HEK293 (cell line): ENCODE data around the gene ARL3.

ENCODE experiments used
- CTCF ChIA-PET: fragments of 350-600 bp; formaldehyde crosslinking; extraction: SDS; loops from one replicate; lab custom pipeline; 2021; ENCODE audit warnings: antibody characterized with exemption; lab: Yijun Ruan, JAX
- POLR2A ChIA-PET: fragments of 300-600 bp; formaldehyde crosslinking; extraction: SDS; loops from one replicate; lab custom pipeline; 2020; ENCODE audit warnings: antibody characterized with exemption, inconsistent platforms; lab: Yijun Ruan, JAX
- H3K27ac ChIP-seq: fragments of 200-500 bp; sonication (Bioruptor generic); 2 replicates; pipeline ENCODE4 v1.5.1; 2014; ENCODE audit warnings: low read depth, low read length, control low read depth, inconsistent platforms; ENCODE audit errors: extremely low read depth
- H3K36me3 ChIP-seq, 2 experiments: fragments of 200-500 bp in 1 of 2; sonication (Bioruptor generic) in 1 of 2; 1 replicate in 1 of 2; 2 replicates in 1 of 2; pipeline ENCODE4 v1.5.1; 2014 to 2017; ENCODE audit warnings: inconsistent platforms in 2 of 2, low read length in 2 of 2; ENCODE audit not compliant: control insufficient read depth in 2 of 2, insufficient read depth in 1 of 2
- H3K4me1 ChIP-seq: fragments of 200-500 bp; sonication (Bioruptor generic); 2 replicates; pipeline ENCODE4 v1.5.1; 2014; ENCODE audit warnings: mild to moderate bottlenecking, low read length, inconsistent platforms; ENCODE audit not compliant: control insufficient read depth, insufficient read depth
- H3K4me3 ChIP-seq: 2 replicates; pipeline ENCODE4 v1.5.1; 2011; ENCODE audit warnings: low read depth, mild to moderate bottlenecking, control low read depth, low read length, moderate library complexity
- H3K9me3 ChIP-seq: fragments of 200-500 bp; sonication (Bioruptor generic); 2 replicates; pipeline ENCODE4 v1.5.1; 2014; ENCODE audit warnings: low read depth, low read length, inconsistent platforms; ENCODE audit not compliant: control insufficient read depth, insufficient read depth
- FEZF1 ChIP-seq: fragments of 450-650 bp; formaldehyde crosslinking; IDR thresholded peaks from 2 replicates; pipeline ENCODE4 v1.5.1; 2016; ENCODE audit warnings: missing biosample characterization, missing genetic modification characterization
- GLIS2 ChIP-seq: fragments of 450-650 bp; formaldehyde crosslinking; IDR thresholded peaks from 2 replicates; pipeline ENCODE4 v1.5.1; 2016; ENCODE audit warnings: missing biosample characterization, missing genetic modification characterization
- OSR2 ChIP-seq: fragments of 450-650 bp; formaldehyde crosslinking; IDR thresholded peaks from 2 replicates; pipeline ENCODE4 v1.5.1; 2016; ENCODE audit warnings: missing biosample characterization, missing genetic modification characterization
- ZBTB17 ChIP-seq: fragments of 450-650 bp; formaldehyde crosslinking; IDR thresholded peaks from 2 replicates; pipeline ENCODE4 v1.5.1; 2016; ENCODE audit warnings: missing biosample characterization, missing genetic modification characterization
- ZFP69B ChIP-seq: fragments of 450-650 bp; formaldehyde crosslinking; IDR thresholded peaks from 2 replicates; pipeline ENCODE4 v1.5.1; 2016; ENCODE audit warnings: missing biosample characterization, missing genetic modification characterization
- ZNF146 ChIP-seq: fragments of 450-650 bp; formaldehyde crosslinking; IDR thresholded peaks from 2 replicates; pipeline ENCODE4 v1.5.1; 2016; ENCODE audit warnings: missing biosample characterization, missing genetic modification characterization
- ZNF214 ChIP-seq: fragments of 450-650 bp; formaldehyde crosslinking; IDR thresholded peaks from 2 replicates; pipeline ENCODE4 v1.5.1; 2017; ENCODE audit warnings: missing biosample characterization, mild to moderate bottlenecking, missing genetic modification characterization, borderline replicate concordance
- ZNF239 ChIP-seq: fragments of 450-650 bp; formaldehyde crosslinking; IDR thresholded peaks from 2 replicates; pipeline ENCODE4 v1.5.1; 2016; ENCODE audit warnings: missing biosample characterization, missing genetic modification characterization
- ZNF24 ChIP-seq: fragments of 450-650 bp; formaldehyde crosslinking; IDR thresholded peaks from 2 replicates; pipeline ENCODE4 v1.5.1; 2016; ENCODE audit warnings: missing biosample characterization, missing genetic modification characterization
- ZNF311 ChIP-seq: fragments of 450-650 bp; formaldehyde crosslinking; IDR thresholded peaks from 2 replicates; pipeline ENCODE4 v1.5.1; 2017; ENCODE audit warnings: missing biosample characterization, missing genetic modification characterization, borderline replicate concordance
- ZNF324 ChIP-seq: fragments of 450-650 bp; formaldehyde crosslinking; IDR thresholded peaks from 2 replicates; pipeline ENCODE4 v1.5.1; 2016; ENCODE audit warnings: missing biosample characterization, missing genetic modification characterization
- ZNF335 ChIP-seq: fragments of 450-650 bp; formaldehyde crosslinking; conservative IDR thresholded peaks from 2 replicates; pipeline ENCODE4 v1.5.1; 2016; ENCODE audit warnings: missing biosample characterization, missing genetic modification characterization
- ZNF394 ChIP-seq: fragments of 450-650 bp; formaldehyde crosslinking; IDR thresholded peaks from 2 replicates; pipeline ENCODE4 v1.5.1; 2016; ENCODE audit warnings: missing biosample characterization, missing genetic modification characterization, mild to moderate bottlenecking, moderate library complexity, borderline replicate concordance
- ZNF623 ChIP-seq: fragments of 450-650 bp; formaldehyde crosslinking; IDR thresholded peaks from 2 replicates; pipeline ENCODE4 v1.5.1; 2016; ENCODE audit warnings: missing biosample characterization, missing genetic modification characterization
- ZNF707 ChIP-seq: fragments of 450-650 bp; formaldehyde crosslinking; IDR thresholded peaks from 2 replicates; pipeline ENCODE4 v1.5.1; 2016; ENCODE audit warnings: missing biosample characterization, missing genetic modification characterization
- ZNF776 ChIP-seq: fragments of 450-650 bp; formaldehyde crosslinking; IDR thresholded peaks from 2 replicates; pipeline ENCODE4 v1.5.0; 2017; ENCODE audit warnings: missing biosample characterization, missing genetic modification characterization, borderline replicate concordance
- TF ChIP-seq, protein P1 (sequence below): fragments of 450-650 bp; formaldehyde crosslinking; IDR thresholded peaks from 2 replicates; pipeline ENCODE4 v1.5.1; 2016; ENCODE audit warnings: missing biosample characterization, missing genetic modification characterization
- TF ChIP-seq, protein P2 (sequence below): fragments of 450-650 bp; formaldehyde crosslinking; IDR thresholded peaks from 2 replicates; pipeline ENCODE4 v1.5.1; 2016; ENCODE audit warnings: missing biosample characterization, missing genetic modification characterization
- TF ChIP-seq, protein P3 (sequence below): fragments of 450-650 bp; formaldehyde crosslinking; IDR thresholded peaks from 2 replicates; pipeline ENCODE4; 2016; ENCODE audit warnings: missing biosample characterization, missing genetic modification characterization
- TF ChIP-seq, protein P4 (sequence below): fragments of 450-650 bp; formaldehyde crosslinking; optimal IDR thresholded peaks from 2 replicates; pipeline ENCODE3; 2016; ENCODE audit warnings: missing biosample characterization, mild to moderate bottlenecking, missing genetic modification characterization
- TF ChIP-seq, protein P5 (sequence below): fragments of 450-650 bp; formaldehyde crosslinking; IDR thresholded peaks from 2 replicates; pipeline ENCODE4 v1.5.1; 2016; ENCODE audit warnings: missing biosample characterization, missing genetic modification characterization
- TF ChIP-seq, protein P6 (sequence below): fragments of 450-650 bp; formaldehyde crosslinking; IDR thresholded peaks from 2 replicates; pipeline ENCODE4 v1.5.1; 2016; ENCODE audit warnings: missing biosample characterization, missing genetic modification characterization

The ARL3 gene

DNA sequence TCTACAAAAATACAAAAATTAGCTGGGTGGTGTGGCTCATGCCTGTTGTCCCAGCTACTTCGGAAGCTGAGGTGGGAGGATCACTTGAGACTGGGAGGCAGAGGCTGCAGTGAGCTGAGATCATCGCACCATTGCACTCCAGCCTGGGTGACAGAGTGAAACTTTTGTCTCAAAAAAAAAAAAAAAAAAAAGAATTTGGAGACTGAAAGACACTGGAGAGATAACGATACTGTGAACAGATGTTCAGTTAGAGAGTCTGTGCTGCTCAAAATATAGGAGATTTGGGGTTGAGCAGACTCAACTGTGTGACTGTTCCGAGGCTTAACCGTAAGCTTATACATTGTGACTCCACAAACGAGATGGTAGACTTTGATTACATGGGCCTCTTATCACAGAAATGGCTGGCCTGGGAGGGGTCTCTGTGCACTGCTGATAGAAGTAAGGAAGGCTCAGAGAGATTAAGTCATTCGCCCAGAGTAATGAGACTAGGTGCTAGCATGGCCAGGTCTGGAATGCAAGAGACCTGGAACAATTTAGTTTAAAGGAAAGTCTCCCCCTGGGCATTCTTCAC, 48.9 kb upstream of the ARL3 start:
- H3K4me3 ChIP-seq, result no peak overlapping the region
- TF ChIP-seq ZNF335 (no peak), ZNF239 (no peak), ZNF311 (tag by site-specific recombination) (no peak), ZNF707 (tag by site-specific recombination) (no peak), ZNF394 (peak; percentile 86), FEZF1 (tag by site-specific recombination) (no peak), OSR2 (tag by site-specific recombination) (peak; percentile 90), ZNF324 (no peak), ZNF623 (tag by site-specific recombination) (no peak), ZNF214 (tag by site-specific recombination) (no peak)
- TF ChIP-seq, protein P1, sequence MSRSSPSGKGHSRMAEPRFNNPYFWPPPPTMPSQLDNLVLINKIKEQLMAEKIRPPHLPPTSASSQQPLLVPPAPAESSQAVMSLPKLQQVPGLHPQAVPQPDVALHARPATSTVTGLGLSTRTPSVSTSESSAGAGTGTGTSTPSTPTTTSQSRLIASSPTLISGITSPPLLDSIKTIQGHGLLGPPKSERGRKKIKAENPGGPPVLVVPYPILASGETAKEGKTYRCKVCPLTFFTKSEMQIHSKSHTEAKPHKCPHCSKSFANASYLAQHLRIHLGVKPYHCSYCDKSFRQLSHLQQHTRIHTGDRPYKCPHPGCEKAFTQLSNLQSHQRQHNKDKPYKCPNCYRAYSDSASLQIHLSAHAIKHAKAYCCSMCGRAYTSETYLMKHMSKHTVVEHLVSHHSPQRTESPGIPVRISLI (tag by site-specific recombination), result 0 out of 2 replicates have a peak, but pooled peaks have one; percentile 28
- H3K36me3 ChIP-seq, result no peaks in the 10 kb centered on the region
- POLR2A ChIA-PET, result interaction anchor here (0.6 to 0.7 kb wide), 3 partner anchors 15 to 792 kb away, joined by 4 to 6 read pairs (median 5); no protein-coding TSS in a partner anchor
- CTCF ChIA-PET, result interaction anchor here (0.7 to 6.2 kb wide), 2 partner anchors 10 to 1331 kb away, joined by 3 to 47 read pairs; no protein-coding TSS in a partner anchor
- H3K27ac ChIP-seq, result no peak overlapping the region
- H3K4me1 ChIP-seq, result peaks cover 16% of the 10 kb centered on the region
- H3K9me3 ChIP-seq, result no peaks in the 10 kb centered on the region

DNA sequence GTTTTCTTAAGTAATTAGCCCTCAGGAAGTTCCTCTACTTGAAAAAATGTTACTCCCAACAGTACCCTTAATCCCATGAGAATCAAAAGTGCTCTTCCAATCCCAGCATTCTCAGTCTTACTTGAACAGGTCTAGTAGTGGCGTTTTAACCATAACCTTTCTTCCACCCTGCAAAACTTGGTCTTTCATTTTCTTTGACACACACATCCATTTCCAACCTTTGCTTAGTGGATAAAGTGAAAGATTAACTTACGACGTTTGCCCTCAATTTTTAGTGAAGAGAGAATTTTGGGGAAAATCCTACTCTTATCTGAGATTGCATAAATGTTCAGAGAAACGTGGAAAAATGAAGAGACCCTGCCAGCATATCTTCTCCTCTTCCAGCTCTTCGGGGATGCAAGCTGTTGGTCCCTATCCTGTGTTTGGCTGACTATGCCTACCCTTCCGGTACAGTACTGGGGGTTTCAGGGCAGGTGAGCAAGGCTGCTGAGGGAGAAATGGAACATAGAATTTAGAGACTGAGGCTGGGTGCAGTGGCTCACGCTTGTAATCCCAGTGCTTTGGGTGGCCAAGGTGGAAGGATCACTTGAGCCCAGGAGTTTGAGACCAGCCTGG, 48.3 kb upstream of the ARL3 start:
- H3K36me3 ChIP-seq, result no peaks in the 10 kb centered on the region
- H3K4me1 ChIP-seq, result peaks cover 14% of the 10 kb centered on the region
- H3K9me3 ChIP-seq, result no peaks in the 10 kb centered on the region
- H3K4me3 ChIP-seq, result no peak overlapping the region
- CTCF ChIA-PET, result interaction anchor here (0.7 to 6.2 kb wide), 2 partner anchors 9 to 1332 kb away, joined by 3 to 47 read pairs; no protein-coding TSS in a partner anchor
- POLR2A ChIA-PET, result interaction anchor here (0.6 kb wide), 1 partner anchor 14 kb away, joined by 6 read pairs; no protein-coding TSS in a partner anchor
- no peak overlapping the region for H3K27ac ChIP-seq
- TF ChIP-seq, protein P2, sequence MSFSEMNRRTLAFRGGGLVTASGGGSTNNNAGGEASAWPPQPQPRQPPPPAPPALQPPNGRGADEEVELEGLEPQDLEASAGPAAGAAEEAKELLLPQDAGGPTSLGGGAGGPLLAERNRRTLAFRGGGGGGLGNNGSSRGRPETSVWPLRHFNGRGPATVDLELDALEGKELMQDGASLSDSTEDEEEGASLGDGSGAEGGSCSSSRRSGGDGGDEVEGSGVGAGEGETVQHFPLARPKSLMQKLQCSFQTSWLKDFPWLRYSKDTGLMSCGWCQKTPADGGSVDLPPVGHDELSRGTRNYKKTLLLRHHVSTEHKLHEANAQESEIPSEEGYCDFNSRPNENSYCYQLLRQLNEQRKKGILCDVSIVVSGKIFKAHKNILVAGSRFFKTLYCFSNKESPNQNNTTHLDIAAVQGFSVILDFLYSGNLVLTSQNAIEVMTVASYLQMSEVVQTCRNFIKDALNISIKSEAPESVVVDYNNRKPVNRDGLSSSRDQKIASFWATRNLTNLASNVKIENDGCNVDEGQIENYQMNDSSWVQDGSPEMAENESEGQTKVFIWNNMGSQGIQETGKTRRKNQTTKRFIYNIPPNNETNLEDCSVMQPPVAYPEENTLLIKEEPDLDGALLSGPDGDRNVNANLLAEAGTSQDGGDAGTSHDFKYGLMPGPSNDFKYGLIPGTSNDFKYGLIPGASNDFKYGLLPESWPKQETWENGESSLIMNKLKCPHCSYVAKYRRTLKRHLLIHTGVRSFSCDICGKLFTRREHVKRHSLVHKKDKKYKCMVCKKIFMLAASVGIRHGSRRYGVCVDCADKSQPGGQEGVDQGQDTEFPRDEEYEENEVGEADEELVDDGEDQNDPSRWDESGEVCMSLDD (tag by site-specific recombination), result no peak
- TF ChIP-seq ZBTB17 (tag by site-specific recombination) (no peak), ZNF776 (no peak), ZNF24 (tag by site-specific recombination) (no peak), GLIS2 (tag by site-specific recombination) (no peak), ZNF146 (tag by site-specific recombination) (no peak), ZFP69B (no peak)
- TF ChIP-seq, protein P3, sequence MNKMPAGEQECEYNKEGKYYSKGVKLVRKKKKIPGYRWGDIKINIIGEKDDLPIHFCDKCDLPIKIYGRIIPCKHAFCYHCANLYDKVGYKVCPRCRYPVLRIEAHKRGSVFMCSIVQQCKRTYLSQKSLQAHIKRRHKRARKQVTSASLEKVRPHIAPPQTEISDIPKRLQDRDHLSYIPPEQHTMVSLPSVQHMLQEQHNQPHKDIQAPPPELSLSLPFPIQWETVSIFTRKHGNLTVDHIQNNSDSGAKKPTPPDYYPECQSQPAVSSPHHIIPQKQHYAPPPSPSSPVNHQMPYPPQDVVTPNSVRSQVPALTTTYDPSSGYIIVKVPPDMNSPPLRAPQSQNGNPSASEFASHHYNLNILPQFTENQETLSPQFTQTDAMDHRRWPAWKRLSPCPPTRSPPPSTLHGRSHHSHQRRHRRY (tag by site-specific recombination), result no peak
- TF ChIP-seq, protein P4, sequence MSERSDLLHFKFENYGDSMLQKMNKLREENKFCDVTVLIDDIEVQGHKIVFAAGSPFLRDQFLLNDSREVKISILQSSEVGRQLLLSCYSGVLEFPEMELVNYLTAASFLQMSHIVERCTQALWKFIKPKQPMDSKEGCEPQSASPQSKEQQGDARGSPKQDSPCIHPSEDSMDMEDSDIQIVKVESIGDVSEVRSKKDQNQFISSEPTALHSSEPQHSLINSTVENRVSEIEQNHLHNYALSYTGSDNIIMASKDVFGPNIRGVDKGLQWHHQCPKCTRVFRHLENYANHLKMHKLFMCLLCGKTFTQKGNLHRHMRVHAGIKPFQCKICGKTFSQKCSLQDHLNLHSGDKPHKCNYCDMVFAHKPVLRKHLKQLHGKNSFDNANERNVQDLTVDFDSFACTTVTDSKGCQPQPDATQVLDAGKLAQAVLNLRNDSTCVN, result no peak
- TF ChIP-seq, protein P5, sequence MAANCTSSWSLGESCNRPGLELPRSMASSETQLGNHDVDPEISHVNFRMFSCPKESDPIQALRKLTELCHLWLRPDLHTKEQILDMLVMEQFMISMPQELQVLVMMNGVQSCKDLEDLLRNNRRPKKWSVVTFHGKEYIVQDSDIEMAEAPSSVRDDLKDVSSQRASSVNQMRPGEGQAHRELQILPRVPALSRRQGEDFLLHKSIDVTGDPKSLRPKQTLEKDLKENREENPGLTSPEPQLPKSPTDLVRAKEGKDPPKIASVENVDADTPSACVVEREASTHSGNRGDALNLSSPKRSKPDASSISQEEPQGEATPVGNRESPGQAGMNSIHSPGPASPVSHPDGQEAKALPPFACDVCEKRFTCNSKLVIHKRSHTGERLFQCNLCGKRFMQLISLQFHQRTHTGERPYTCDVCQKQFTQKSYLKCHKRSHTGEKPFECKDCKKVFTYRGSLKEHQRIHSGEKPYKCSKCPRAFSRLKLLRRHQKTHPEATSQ, result no peak
- TF ChIP-seq, protein P6, sequence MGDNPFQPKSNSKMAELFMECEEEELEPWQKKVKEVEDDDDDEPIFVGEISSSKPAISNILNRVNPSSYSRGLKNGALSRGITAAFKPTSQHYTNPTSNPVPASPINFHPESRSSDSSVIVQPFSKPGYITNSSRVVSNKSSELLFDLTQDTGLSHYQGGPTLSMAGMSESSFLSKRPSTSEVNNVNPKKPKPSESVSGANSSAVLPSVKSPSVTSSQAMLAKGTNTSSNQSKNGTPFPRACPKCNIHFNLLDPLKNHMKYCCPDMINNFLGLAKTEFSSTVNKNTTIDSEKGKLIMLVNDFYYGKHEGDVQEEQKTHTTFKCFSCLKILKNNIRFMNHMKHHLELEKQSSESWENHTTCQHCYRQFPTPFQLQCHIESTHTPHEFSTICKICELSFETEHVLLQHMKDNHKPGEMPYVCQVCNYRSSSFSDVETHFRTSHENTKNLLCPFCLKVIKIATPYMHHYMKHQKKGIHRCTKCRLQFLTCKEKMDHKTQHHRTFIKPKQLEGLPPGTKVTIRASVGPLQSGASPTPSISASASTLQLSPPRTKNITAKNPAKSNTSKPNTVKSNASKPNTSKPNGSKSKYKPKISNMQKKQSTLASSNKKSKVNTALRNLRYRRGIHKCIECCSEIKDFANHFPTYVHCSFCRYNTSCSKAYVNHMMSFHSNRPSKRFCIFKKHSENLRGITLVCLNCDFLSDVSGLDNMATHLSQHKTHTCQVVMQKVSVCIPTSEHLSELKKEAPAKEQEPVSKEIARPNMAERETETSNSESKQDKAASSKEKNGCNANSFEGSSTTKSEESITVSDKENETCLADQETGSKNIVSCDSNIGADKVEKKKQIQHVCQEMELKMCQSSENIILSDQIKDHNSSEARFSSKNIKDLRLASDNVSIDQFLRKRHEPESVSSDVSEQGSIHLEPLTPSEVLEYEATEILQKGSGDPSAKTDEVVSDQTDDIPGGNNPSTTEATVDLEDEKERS (tag by site-specific recombination), result no peak
